DND-41 (cell line): ENCODE data around the gene ZNRF2.
"Not testable (repeated sequence)": the region's sequence is repeated elsewhere in the genome, so short reads cannot be mapped to it uniquely, and the experiment has no call there.

Experiments used
- EZH2 ChIP-seq: IDR thresholded peaks from 3 replicates; pipeline ENCODE4 v1.6.1; 2012; ENCODE audit warnings: borderline replicate concordance, low read depth, mild to moderate bottlenecking, moderate library complexity, low read length, inconsistent platforms; ENCODE audit not compliant: severe bottlenecking
- TF ChIP-seq, protein P1 (sequence below): IDR thresholded peaks from 2 replicates; pipeline ENCODE4 v1.5.1; 2012; ENCODE audit warnings: borderline replicate concordance, low read length, moderate library complexity, mild to moderate bottlenecking; ENCODE audit not compliant: poor library complexity, severe bottlenecking; ENCODE audit errors: extremely low read depth

GRCh38 chr7:30380824-30381223, 96.4 kb downstream of the ZNRF2 start:
- TF ChIP-seq, protein P1, sequence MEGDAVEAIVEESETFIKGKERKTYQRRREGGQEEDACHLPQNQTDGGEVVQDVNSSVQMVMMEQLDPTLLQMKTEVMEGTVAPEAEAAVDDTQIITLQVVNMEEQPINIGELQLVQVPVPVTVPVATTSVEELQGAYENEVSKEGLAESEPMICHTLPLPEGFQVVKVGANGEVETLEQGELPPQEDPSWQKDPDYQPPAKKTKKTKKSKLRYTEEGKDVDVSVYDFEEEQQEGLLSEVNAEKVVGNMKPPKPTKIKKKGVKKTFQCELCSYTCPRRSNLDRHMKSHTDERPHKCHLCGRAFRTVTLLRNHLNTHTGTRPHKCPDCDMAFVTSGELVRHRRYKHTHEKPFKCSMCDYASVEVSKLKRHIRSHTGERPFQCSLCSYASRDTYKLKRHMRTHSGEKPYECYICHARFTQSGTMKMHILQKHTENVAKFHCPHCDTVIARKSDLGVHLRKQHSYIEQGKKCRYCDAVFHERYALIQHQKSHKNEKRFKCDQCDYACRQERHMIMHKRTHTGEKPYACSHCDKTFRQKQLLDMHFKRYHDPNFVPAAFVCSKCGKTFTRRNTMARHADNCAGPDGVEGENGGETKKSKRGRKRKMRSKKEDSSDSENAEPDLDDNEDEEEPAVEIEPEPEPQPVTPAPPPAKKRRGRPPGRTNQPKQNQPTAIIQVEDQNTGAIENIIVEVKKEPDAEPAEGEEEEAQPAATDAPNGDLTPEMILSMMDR: not testable (repeated sequence)
- not testable (repeated sequence) for TF ChIP-seq EZH2
